Measurements from ENCODE around the gene POLR3B.

Gene POLR3B

GRCh38 chr12:106412563-106412962, 55.0 kb downstream of the POLR3B start:
- DNase-seq: no peak

- DNase-seq: no peak
Measured at GRCh38 chr12:106415134-106415533, 57.6 kb downstream of the POLR3B start.

- no peak for DNase-seq
Measured at GRCh38 chr12:106416273-106416672, 58.7 kb downstream of the POLR3B start.

- no peak for DNase-seq
Measured at GRCh38 chr12:106417926-106418910, 60.7 kb downstream of the POLR3B start.

GRCh38 chr12:106418970-106419369, 61.4 kb downstream of the POLR3B start:
- no peak for DNase-seq

- no peak for DNase-seq
Measured at GRCh38 chr12:106423291-106423690, 65.7 kb downstream of the POLR3B start.

GRCh38 chr12:106425061-106425702, 67.6 kb downstream of the POLR3B start:
- DNase-seq: no peak

- DNase-seq: no peak
Measured at GRCh38 chr12:106427917-106428316, 70.4 kb downstream of the POLR3B start.

- DNase-seq: peak in 15 of 58 donors; percentile 1 to 64 (median 17)
Measured at GRCh38 chr12:106428384-106428783, 70.8 kb downstream of the POLR3B start.

GRCh38 chr12:106429043-106429552, 71.5 kb downstream of the POLR3B start:
- DNase-seq: no peak

- no peak for DNase-seq
Measured at GRCh38 chr12:106429636-106430035, 72.1 kb downstream of the POLR3B start.

GRCh38 chr12:106431839-106432411, 74.4 kb downstream of the POLR3B start:
- DNase-seq: no peak

GRCh38 chr12:106433055-106433454, 75.5 kb downstream of the POLR3B start:
- DNase-seq: no peak

GRCh38 chr12:106434526-106434925, 77.0 kb downstream of the POLR3B start:
- DNase-seq: peak in 11 of 58 donors; percentile 2 to 34 (median 7)

- DNase-seq: no peak
Measured at GRCh38 chr12:106436164-106436563, 78.6 kb downstream of the POLR3B start.

GRCh38 chr12:106442575-106442974, 85.0 kb downstream of the POLR3B start:
- DNase-seq: no peak

- DNase-seq: no peak
Measured at GRCh38 chr12:106445053-106445452, 87.5 kb downstream of the POLR3B start.

GRCh38 chr12:106445959-106446358, 88.4 kb downstream of the POLR3B start:
- no peak for DNase-seq

- DNase-seq: peak in 1 of 58 donors; percentile 52
Measured at GRCh38 chr12:106446419-106447092, 89.0 kb downstream of the POLR3B start.

GRCh38 chr12:106452309-106452708, 94.8 kb downstream of the POLR3B start:
- no peak for DNase-seq

GRCh38 chr12:106455111-106455510, 97.6 kb downstream of the POLR3B start:
- peak in 4 of 58 donors; percentile 2 to 6 (median 4) for DNase-seq
